ENCODE results near the gene POLR3GL.

The POLR3GL gene

DNA sequence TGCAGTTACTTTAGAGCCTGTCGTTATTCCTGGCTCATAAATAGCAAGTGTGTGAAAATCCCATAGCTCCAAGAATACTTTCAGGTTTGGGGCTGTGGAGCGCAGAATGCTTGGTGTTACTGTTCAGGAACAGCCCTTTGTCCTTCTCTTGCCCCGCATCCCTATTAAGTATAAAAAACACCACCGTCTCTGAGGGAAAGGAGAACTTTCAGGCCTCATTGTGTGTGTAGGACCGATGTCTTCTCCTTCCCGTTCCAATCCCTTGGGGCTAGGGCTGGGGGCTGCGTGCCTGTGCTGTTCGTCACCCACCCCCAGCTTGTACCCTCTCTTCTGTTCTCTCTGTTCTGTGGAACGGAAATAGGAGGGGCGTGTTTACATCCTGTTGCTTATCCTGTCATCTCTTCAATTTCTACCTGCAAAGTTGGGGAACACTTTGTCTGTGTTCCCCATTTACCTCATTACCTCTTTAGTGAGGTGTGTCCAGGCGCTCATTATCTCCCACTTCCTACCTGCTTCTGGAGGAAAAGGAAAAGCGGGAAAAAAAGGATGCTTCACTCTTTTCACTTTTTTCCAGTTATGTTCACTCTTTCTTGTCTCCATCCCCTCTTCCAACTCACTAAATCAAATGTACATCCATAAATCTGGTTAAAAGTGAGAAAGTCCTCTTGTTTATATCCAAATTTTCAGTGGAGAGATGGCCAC, 32.7 kb downstream of the POLR3GL start:
- peak overlapping the region; percentile 83 for H3K27ac ChIP-seq (ENCODE audit: low read depth, low read length)
- peaks cover 31 to 35% of the 10 kb centered on the region in 2 donors for H3K36me3 ChIP-seq (ENCODE audit: control insufficient read depth in 1 of 2, insufficient read depth in 2 of 2, low read length in 2 of 2)
- peak overlapping the region; percentile 85 to 91 for H3K4me3 ChIP-seq (ENCODE audit: low read depth in 1 of 2, low read length in 2 of 2)
- H3K9ac ChIP-seq (ENCODE audit: low read depth in 1 of 2, low read length in 2 of 2): peak overlapping the region; percentile 93 to 97
- H3K4me1 ChIP-seq (ENCODE audit: control insufficient read depth in 1 of 2, insufficient read depth in 2 of 2, low read length in 2 of 2): peaks cover 39 to 47% of the 10 kb centered on the region in 2 donors
- H3K27me3 ChIP-seq (ENCODE audit: control insufficient read depth in 1 of 2, insufficient read depth in 2 of 2, low read length in 2 of 2): no peaks in the 10 kb centered on the region
- H3K9me3 ChIP-seq (ENCODE audit: control insufficient read depth in 1 of 2, low read length in 2 of 2): no peaks in the 10 kb centered on the region

DNA sequence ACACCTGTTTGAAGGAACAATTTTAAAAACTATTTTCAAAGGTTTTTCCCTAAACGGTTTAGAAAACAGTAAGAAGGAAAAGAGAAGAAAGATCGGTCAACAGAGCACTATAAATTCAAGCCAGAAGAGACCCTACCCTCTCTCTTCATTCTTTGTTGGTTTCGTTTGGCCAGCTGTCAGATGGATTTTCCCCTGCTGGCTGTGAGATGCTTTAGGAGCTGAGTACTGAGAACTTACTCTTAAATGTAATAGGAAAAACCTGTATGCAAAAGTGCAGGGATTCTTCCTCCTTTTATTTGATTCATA, 33.2 kb downstream of the POLR3GL start:
- Histone ChIP-seq H3K36me3 (ENCODE audit: control insufficient read depth in 1 of 2, insufficient read depth in 2 of 2, low read length in 2 of 2) (peaks cover 27 to 32% of the 10 kb centered on the region in 2 donors), H3K4me3 (ENCODE audit: low read depth in 1 of 2, low read length in 2 of 2) (peak overlapping the region; percentile 85 to 91), H3K27ac (ENCODE audit: low read depth, low read length) (peak overlapping the region; percentile 83), H3K4me1 (ENCODE audit: control insufficient read depth in 1 of 2, insufficient read depth in 2 of 2, low read length in 2 of 2) (peaks cover 36 to 42% of the 10 kb centered on the region in 2 donors), H3K27me3 (ENCODE audit: control insufficient read depth in 1 of 2, insufficient read depth in 2 of 2, low read length in 2 of 2) (no peaks in the 10 kb centered on the region), H3K9me3 (ENCODE audit: control insufficient read depth in 1 of 2, low read length in 2 of 2) (no peaks in the 10 kb centered on the region), H3K9ac (ENCODE audit: low read depth in 1 of 2, low read length in 2 of 2) (peak overlapping the region; percentile 93 to 97)

DNA sequence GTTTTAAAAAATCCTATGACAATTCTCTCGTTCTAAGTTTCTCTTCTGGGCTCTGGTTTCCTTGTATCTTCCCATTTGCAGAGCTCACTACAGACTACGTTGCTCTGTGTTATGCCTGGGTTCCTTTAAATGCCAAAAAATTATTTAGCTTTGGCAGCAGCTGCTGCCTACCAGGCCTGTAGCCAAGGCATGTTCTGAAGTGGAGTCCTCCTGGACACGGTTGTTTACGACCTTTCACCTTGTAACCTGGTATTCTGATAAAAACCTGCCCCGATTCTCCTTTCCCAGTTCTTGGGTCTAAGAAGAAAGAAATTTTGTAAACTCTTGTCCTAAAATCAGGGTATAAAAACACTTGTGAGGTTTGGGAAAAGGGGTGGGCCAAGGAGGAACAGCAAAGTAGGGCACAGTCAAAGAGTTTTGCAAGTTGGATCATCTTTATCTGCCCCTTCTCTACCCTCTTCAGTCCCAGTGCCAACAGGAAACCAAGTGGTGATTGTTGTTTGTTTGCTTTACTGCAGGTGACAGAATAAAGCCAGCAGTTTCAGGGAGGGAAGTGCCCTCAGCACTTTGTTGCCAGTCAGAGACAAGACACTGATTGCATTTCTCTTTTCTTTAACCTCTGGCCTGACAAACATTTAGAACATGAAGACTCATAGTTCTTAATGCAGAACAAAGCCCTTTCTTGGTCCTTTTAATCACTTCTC, 35.0 kb downstream of the POLR3GL start:
- Histone ChIP-seq H3K4me3 (ENCODE audit: low read depth in 1 of 2, low read length in 2 of 2) (peak overlapping the region in 1 of 2 donors; percentile 1), H3K9me3 (ENCODE audit: control insufficient read depth in 1 of 2, low read length in 2 of 2) (no peaks in the 10 kb centered on the region), H3K27me3 (ENCODE audit: control insufficient read depth in 1 of 2, insufficient read depth in 2 of 2, low read length in 2 of 2) (no peaks in the 10 kb centered on the region), H3K9ac (ENCODE audit: low read depth in 1 of 2, low read length in 2 of 2) (peak overlapping the region in 1 of 2 donors; percentile 28), H3K27ac (ENCODE audit: low read depth, low read length) (peak overlapping the region; percentile 41), H3K4me1 (ENCODE audit: control insufficient read depth in 1 of 2, insufficient read depth in 2 of 2, low read length in 2 of 2) (peaks cover 23 to 24% of the 10 kb centered on the region in 2 donors), H3K36me3 (ENCODE audit: control insufficient read depth in 1 of 2, insufficient read depth in 2 of 2, low read length in 2 of 2) (peaks cover 9 to 14% of the 10 kb centered on the region in 2 donors)

DNA sequence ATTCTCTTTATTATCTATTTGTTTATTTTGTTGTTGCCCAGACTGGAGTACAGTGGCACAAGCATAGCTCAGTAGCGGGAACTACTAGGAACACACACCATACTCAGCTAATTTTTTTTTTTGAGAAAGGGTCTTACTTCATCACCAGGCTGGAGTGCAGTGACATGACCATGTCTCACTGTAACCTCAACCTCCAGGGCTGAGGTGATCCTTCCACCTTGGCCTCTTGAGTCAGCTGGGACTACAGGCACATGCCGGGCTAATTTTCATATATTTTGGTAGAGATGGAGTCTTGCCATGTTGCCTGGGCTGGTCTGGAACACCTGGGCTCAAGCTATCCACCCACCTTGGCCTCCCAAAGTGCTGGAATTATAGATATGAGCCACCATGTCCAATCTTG, 37.2 kb downstream of the POLR3GL start:
- Histone ChIP-seq H3K4me1 (ENCODE audit: control insufficient read depth in 1 of 2, insufficient read depth in 2 of 2, low read length in 2 of 2) (peaks cover 23 to 24% of the 10 kb centered on the region in 2 donors), H3K36me3 (ENCODE audit: control insufficient read depth in 1 of 2, insufficient read depth in 2 of 2, low read length in 2 of 2) (no peaks in the 10 kb centered on the region), H3K27ac (ENCODE audit: low read depth, low read length) (no peak overlapping the region), H3K9ac (ENCODE audit: low read depth in 1 of 2, low read length in 2 of 2) (no peak overlapping the region), H3K9me3 (ENCODE audit: control insufficient read depth in 1 of 2, low read length in 2 of 2) (no peaks in the 10 kb centered on the region), H3K27me3 (ENCODE audit: control insufficient read depth in 1 of 2, insufficient read depth in 2 of 2, low read length in 2 of 2) (no peaks in the 10 kb centered on the region), H3K4me3 (ENCODE audit: low read depth in 1 of 2, low read length in 2 of 2) (no peak overlapping the region)

DNA sequence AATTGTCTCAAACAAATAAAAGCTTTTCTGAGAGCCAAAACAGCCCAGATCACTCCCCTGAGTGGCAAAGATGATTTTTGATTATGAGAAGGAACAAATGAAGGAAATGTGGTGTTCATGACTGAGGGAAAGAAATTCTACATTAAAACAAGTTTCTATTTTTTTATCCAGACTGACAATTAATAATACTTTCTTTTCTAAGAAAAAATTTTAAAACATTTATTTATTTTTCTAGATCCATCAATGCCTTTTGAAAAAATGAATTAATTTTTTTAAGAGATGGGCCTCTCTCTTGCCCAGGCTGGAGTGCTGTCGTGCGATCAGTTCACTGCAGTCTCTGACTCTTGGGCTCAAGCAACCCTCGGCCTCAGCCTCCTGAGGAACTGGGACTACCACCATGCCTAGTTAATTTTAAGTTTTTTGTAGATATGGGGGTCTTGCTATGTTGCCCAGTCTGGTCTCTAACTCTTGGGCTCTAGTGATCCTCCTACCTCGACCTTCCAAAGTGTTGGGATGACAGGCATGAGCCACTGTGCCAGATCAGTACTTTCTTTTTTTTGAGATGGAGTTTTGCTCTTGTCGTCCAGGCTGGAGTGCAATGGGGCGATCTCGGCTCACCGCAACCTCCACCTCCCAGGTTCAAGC, 43.1 kb downstream of the POLR3GL start:
- no peaks in the 10 kb centered on the region for H3K27me3 ChIP-seq (ENCODE audit: control insufficient read depth in 1 of 2, insufficient read depth in 2 of 2, low read length in 2 of 2)
- H3K27ac ChIP-seq (ENCODE audit: low read depth, low read length): peak overlapping the region; percentile 47
- H3K4me1 ChIP-seq (ENCODE audit: control insufficient read depth in 1 of 2, insufficient read depth in 2 of 2, low read length in 2 of 2): no peaks in the 10 kb centered on the region
- H3K36me3 ChIP-seq (ENCODE audit: control insufficient read depth in 1 of 2, insufficient read depth in 2 of 2, low read length in 2 of 2): no peaks in the 10 kb centered on the region
- H3K4me3 ChIP-seq (ENCODE audit: low read depth in 1 of 2, low read length in 2 of 2): no peak overlapping the region
- H3K9me3 ChIP-seq (ENCODE audit: control insufficient read depth in 1 of 2, low read length in 2 of 2): no peaks in the 10 kb centered on the region
- no peak overlapping the region for H3K9ac ChIP-seq (ENCODE audit: low read depth in 1 of 2, low read length in 2 of 2)

DNA sequence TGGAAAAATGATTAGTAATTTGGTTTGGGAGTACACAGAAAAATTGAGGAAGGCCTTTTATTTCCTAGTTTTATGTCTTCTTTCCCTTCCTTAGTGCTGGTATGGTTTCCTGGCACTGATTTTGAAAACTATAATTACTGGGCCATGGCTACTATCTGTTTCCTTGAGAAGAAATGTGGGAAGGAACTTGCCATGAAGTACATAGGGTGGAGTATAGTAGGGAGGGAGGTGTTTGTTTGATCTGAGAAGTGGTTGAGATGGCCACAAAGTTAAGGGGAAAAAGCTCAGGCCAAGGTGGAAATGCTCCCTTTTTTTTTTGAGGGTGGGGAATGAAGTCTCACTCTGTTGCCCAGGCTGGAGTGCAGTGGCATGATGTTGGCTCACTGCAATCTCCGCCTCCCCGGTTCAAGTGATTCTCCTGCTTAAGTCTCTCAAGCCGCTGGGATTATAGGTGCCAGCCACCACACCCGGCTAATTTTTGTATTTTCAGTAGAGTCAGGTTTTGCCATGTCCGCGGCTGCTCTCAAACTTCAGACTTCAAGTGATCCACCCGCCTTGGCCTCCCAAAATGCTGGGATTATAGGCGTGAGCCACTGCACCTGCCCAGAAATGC, 45.7 kb downstream of the POLR3GL start:
- Histone ChIP-seq H3K9me3 (ENCODE audit: control insufficient read depth in 1 of 2, low read length in 2 of 2) (no peaks in the 10 kb centered on the region), H3K27me3 (ENCODE audit: control insufficient read depth in 1 of 2, insufficient read depth in 2 of 2, low read length in 2 of 2) (peaks cover 0 to 4% of the 10 kb centered on the region in 2 donors), H3K9ac (ENCODE audit: low read depth in 1 of 2, low read length in 2 of 2) (no peak overlapping the region), H3K27ac (ENCODE audit: low read depth, low read length) (no peak overlapping the region), H3K4me1 (ENCODE audit: control insufficient read depth in 1 of 2, insufficient read depth in 2 of 2, low read length in 2 of 2) (no peaks in the 10 kb centered on the region), H3K4me3 (ENCODE audit: low read depth in 1 of 2, low read length in 2 of 2) (no peak overlapping the region), H3K36me3 (ENCODE audit: control insufficient read depth in 1 of 2, insufficient read depth in 2 of 2, low read length in 2 of 2) (no peaks in the 10 kb centered on the region)

DNA sequence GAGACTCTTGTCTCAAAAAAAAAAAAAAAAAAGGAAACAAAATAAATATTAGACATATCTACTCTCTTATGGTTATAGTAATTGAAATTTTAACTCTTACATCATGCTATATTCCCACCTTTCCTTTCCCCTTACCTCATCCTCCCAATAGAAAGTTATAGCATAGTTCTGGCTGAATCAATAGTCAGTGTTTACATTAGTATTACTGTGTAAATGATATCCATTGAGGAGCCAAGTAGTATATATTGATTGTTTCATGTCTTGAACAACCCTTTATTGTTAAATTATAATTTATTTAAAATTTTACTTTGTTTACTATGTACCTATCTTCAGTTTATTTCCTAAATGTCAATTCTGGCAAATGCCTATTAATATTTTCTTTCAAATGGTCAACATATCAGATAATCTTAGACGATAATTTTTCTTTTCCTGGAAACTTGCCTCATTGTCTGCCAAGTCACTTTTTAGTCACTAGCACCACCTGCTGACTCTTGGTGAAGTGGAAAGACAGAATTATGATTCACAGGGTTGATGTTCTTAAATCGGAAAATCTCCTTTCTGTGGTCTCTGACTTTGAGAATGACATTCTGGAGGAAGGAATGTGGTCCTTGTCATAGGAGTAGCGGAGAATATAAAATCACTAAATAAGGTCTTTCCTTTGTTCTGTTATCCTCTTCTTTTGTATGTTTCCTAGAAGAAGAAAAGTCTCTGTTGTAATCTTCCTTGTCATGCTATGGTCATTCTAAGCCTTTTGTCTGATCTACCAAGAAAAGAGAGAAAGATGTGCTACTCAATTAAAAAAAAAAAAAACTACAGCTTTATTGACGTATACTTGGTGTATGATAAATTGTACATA, 48.4 kb downstream of the POLR3GL start:
- Histone ChIP-seq H3K4me1 (ENCODE audit: control insufficient read depth in 1 of 2, insufficient read depth in 2 of 2, low read length in 2 of 2) (no peaks in the 10 kb centered on the region), H3K27ac (ENCODE audit: low read depth, low read length) (no peak overlapping the region), H3K4me3 (ENCODE audit: low read depth in 1 of 2, low read length in 2 of 2) (no peak overlapping the region), H3K9ac (ENCODE audit: low read depth in 1 of 2, low read length in 2 of 2) (no peak overlapping the region), H3K9me3 (ENCODE audit: control insufficient read depth in 1 of 2, low read length in 2 of 2) (no peaks in the 10 kb centered on the region), H3K36me3 (ENCODE audit: control insufficient read depth in 1 of 2, insufficient read depth in 2 of 2, low read length in 2 of 2) (no peaks in the 10 kb centered on the region), H3K27me3 (ENCODE audit: control insufficient read depth in 1 of 2, insufficient read depth in 2 of 2, low read length in 2 of 2) (peaks cover 3 to 12% of the 10 kb centered on the region in 2 donors)

DNA sequence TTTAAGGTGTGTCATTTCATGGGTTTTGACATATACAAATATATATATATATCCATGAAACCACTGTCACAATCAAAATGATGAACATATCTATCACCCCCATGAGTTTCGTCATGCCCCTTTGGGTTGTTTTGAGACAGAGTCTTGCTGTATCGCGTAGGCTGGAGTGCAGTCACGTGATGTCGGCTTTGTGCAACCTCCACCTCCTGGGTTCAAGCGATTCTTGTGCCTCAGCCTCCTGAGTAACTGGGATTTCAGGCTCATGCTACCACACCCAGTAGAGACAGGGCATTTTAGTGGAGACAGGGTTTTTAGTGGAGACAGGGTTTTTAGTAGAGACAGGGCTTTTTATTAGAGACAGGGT, 49.1 kb downstream of the POLR3GL start:
- Histone ChIP-seq H3K27me3 (ENCODE audit: control insufficient read depth in 1 of 2, insufficient read depth in 2 of 2, low read length in 2 of 2) (peaks cover 8 to 18% of the 10 kb centered on the region in 2 donors), H3K4me3 (ENCODE audit: low read depth in 1 of 2, low read length in 2 of 2) (no peak overlapping the region)

DNA sequence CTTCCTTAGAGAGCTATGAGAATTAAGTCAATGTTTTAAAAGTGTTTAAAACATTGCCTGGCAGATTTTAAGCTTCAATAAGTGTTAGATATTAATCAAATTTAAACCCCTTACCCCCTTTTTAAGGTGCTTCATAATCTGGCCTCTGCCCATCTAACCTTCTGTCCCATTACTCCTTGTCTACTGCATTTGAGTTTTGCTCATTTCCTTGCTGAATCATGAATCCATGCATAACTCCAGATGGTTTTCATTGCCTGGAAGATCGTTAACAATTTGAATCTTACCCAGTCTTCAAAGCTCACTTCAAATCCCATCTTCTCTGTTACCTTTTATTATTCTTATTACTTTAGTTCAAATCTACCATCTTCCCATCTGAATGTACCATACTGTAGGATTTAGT, 52.4 kb downstream of the POLR3GL start:
- no peaks in the 10 kb centered on the region for H3K9me3 ChIP-seq (ENCODE audit: control insufficient read depth in 1 of 2, low read length in 2 of 2)
- H3K9ac ChIP-seq (ENCODE audit: low read depth in 1 of 2, low read length in 2 of 2): no peak overlapping the region
- no peak overlapping the region for H3K4me3 ChIP-seq (ENCODE audit: low read depth in 1 of 2, low read length in 2 of 2)
- H3K27me3 ChIP-seq (ENCODE audit: control insufficient read depth in 1 of 2, insufficient read depth in 2 of 2, low read length in 2 of 2): peaks cover 24 to 44% of the 10 kb centered on the region in 2 donors
- no peaks in the 10 kb centered on the region for H3K36me3 ChIP-seq (ENCODE audit: control insufficient read depth in 1 of 2, insufficient read depth in 2 of 2, low read length in 2 of 2)
- H3K27ac ChIP-seq (ENCODE audit: low read depth, low read length): no peak overlapping the region
- peaks cover 0 to 4% of the 10 kb centered on the region in 2 donors for H3K4me1 ChIP-seq (ENCODE audit: control insufficient read depth in 1 of 2, insufficient read depth in 2 of 2, low read length in 2 of 2)

More for the DNA sequence above, 49.1 kb downstream of the POLR3GL start:
- no peak overlapping the region for H3K27ac ChIP-seq (ENCODE audit: low read depth, low read length)
- no peaks in the 10 kb centered on the region for H3K9me3 ChIP-seq (ENCODE audit: control insufficient read depth in 1 of 2, low read length in 2 of 2)
- no peaks in the 10 kb centered on the region for H3K4me1 ChIP-seq (ENCODE audit: control insufficient read depth in 1 of 2, insufficient read depth in 2 of 2, low read length in 2 of 2)
- H3K9ac ChIP-seq (ENCODE audit: low read depth in 1 of 2, low read length in 2 of 2): no peak overlapping the region
- no peaks in the 10 kb centered on the region for H3K36me3 ChIP-seq (ENCODE audit: control insufficient read depth in 1 of 2, insufficient read depth in 2 of 2, low read length in 2 of 2)

All from duodenal mucosa (tissue), 2 donors.